AG09319 (cell line): ENCODE results near the gene SLC39A13.

Source experiments
- DNase-seq: peaks from one replicate; pipeline ENCODE4 v3.0.0-alpha.2; 2010; ENCODE audit warnings: low read depth; ENCODE audit errors: extremely low read depth
- TF ChIP-seq, protein P1 (sequence below): IDR thresholded peaks from 2 replicates; pipeline ENCODE4 v1.5.1; 2011; ENCODE audit warnings: low read depth, mild to moderate bottlenecking, inconsistent platforms, low read length, moderate library complexity

SLC39A13 gene

DNA sequence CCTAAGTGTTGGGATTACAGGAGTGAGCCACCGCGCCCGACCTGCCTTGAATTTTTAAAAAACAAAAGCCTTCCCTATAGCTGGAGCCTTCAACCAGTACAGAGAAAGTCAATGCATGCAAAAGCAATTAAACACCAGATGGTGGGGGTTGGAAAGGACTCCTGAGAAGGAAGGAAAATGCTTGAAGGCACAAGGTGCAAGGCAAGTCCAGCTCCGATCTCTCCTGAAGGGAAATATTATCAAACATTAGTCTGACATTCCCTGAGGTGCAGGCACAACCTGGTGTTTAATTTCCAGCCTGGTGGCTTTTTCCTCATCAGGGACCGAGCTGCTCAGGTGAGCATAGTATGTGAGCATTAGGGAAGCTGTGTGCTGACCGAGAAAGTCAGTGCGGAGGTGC, 53.5 kb downstream of the SLC39A13 start:
- DNase-seq, result no peak

DNA sequence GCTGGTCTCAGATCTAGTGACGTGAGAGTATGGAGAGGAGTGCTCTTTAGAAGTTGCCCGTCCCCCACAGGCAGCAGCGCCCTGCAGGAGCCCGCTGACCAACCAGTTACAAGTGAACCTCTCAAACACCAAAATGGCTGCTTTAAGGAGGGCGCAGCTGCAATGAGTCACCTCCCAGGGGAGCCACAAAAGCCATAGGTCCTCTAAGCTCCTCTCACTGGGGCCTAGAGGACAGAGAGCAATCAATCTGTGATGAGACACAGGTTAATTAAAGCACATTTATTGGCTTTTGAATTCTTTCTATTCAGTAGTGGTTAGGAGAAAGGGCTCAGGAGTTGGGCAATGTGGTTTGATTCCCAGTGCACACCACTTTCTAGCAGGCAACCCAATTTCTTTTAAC, 56.1 kb downstream of the SLC39A13 start:
- TF ChIP-seq, protein P1, sequence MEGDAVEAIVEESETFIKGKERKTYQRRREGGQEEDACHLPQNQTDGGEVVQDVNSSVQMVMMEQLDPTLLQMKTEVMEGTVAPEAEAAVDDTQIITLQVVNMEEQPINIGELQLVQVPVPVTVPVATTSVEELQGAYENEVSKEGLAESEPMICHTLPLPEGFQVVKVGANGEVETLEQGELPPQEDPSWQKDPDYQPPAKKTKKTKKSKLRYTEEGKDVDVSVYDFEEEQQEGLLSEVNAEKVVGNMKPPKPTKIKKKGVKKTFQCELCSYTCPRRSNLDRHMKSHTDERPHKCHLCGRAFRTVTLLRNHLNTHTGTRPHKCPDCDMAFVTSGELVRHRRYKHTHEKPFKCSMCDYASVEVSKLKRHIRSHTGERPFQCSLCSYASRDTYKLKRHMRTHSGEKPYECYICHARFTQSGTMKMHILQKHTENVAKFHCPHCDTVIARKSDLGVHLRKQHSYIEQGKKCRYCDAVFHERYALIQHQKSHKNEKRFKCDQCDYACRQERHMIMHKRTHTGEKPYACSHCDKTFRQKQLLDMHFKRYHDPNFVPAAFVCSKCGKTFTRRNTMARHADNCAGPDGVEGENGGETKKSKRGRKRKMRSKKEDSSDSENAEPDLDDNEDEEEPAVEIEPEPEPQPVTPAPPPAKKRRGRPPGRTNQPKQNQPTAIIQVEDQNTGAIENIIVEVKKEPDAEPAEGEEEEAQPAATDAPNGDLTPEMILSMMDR, result no peak
- no peak for DNase-seq

More for the DNA sequence above, 53.5 kb downstream of the SLC39A13 start:
- TF ChIP-seq, protein P1, result no peak
